GM12878 (cell line): ENCODE data around the gene CCDC191.

Experiments
- BRCA1 ChIP-seq: IDR thresholded peaks from 2 replicates; pipeline ENCODE4 v1.6.1; 2011; ENCODE audit warnings: low read depth, low read length, improper control_type of control experiment
- SPI1 ChIP-seq: IDR thresholded peaks from 2 replicates; pipeline ENCODE4 v1.6.1; 2011; ENCODE audit warnings: low read depth, mild to moderate bottlenecking, low read length, moderate library complexity, borderline replicate concordance; ENCODE audit not compliant: insufficient read depth
- TARDBP ChIP-seq: IDR thresholded peaks from 2 replicates; pipeline ENCODE4 v1.6.1; 2016; ENCODE audit warnings: borderline replicate concordance
- TF ChIP-seq, protein P1 (sequence below), 3 experiments: IDR thresholded peaks in 2 of 3; conservative IDR thresholded peaks in 1 of 3; 2 replicates each; pipeline ENCODE4 v1.5.1; 2011; ENCODE audit warnings: low read depth in 3 of 3, low read length in 3 of 3, mild to moderate bottlenecking in 3 of 3, control low read depth in 2 of 3, moderate library complexity in 2 of 3, inconsistent platforms in 1 of 3, mixed read lengths in 1 of 3; ENCODE audit not compliant: control insufficient read depth in 2 of 3, insufficient read depth in 1 of 3; ENCODE audit errors: extremely low read depth in 1 of 3

DNA sequence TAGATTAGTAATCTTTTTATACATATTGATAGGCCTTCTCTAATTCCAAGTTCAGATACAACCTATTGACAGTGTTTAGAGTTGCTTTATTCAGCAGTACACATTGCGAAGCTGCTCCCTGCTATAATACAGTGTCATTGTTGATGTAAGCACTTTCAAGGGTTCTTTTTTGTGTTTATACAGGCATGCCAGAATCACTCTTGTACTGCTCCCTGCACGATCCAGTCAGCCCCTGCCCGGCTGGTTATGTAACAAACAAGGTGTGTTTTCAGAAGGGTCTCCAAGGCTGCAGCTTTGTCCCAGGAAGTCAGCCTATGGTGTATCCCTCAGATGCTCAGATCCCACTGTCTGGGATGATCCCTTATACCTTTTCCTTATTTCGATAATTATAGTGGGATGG, 11.5 kb upstream of the CCDC191 start:
- TF ChIP-seq BRCA1: no peak
- TF ChIP-seq, protein P1, sequence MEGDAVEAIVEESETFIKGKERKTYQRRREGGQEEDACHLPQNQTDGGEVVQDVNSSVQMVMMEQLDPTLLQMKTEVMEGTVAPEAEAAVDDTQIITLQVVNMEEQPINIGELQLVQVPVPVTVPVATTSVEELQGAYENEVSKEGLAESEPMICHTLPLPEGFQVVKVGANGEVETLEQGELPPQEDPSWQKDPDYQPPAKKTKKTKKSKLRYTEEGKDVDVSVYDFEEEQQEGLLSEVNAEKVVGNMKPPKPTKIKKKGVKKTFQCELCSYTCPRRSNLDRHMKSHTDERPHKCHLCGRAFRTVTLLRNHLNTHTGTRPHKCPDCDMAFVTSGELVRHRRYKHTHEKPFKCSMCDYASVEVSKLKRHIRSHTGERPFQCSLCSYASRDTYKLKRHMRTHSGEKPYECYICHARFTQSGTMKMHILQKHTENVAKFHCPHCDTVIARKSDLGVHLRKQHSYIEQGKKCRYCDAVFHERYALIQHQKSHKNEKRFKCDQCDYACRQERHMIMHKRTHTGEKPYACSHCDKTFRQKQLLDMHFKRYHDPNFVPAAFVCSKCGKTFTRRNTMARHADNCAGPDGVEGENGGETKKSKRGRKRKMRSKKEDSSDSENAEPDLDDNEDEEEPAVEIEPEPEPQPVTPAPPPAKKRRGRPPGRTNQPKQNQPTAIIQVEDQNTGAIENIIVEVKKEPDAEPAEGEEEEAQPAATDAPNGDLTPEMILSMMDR (IDR thresholded peaks at IDR 0.05 in 2 of 3, conservative IDR thresholded peaks at IDR 0.05 in 1 of 3; ENCODE audit: control insufficient read depth in 2 of 3, extremely low read depth in 1 of 3, insufficient read depth in 1 of 3, low read depth in 3 of 3, low read length in 3 of 3): no peak
- no peak for TF ChIP-seq SPI1
- TF ChIP-seq TARDBP: no peak
